ENCODE results near the gene NCOA7. TPM values are rescaled to one million over a fixed set of nuclear protein-coding genes. Genes with fewer than 3 reads are reported as not detected.

NCOA7 gene
- total and polyA plus RNA-seq, 2 of the 8 experiments (the other 6 are each of a cell fraction or from before 2014, with no cell fraction given) = 2.6 to 10.7 TPM

GRCh38 chr6:125872259-125872921 lies 81.6 kb downstream of the NCOA7 start:
- ChIA-PET POLR2A (ENCODE audit: partially characterized antibody) (no interaction called here), CTCF (ENCODE audit: partially characterized antibody) (interaction anchor here (0.6 to 2.2 kb wide), 7 partner anchors 17 to 113 kb away, joined by 3 to 10 read pairs (median 4); partner anchors contain the start of gene HINT3)
- H3K4me2 ChIP-seq (ENCODE audit: insufficient read depth in 1 of 2, low read depth in 2 of 2, low read length in 2 of 2) = no peak overlapping the region
- no peaks in the 10 kb centered on the region; the same call in 1 of the 2 replicates for H3K79me1 ChIP-seq (ENCODE audit: low read depth, low read length)
- H2BK20ac ChIP-seq (ENCODE audit: low read length) = no peak overlapping the region
- DNase-seq (ENCODE audit: low read depth in 1 of 2, low spot score in 2 of 2) = no peak
- H2BK120ac ChIP-seq (replicated peaks; ENCODE audit: low read depth, low read length) = no peak overlapping the region
- WGBS, 2 experiments (ENCODE audit: extremely low coverage in 1 of 2, insufficient coverage in 1 of 2, insufficient read length in 1 of 2, insufficient replicate concordance in 2 of 2, low coverage in 1 of 2, low lambda C conversion rate in 2 of 2, missing lambda C conversion rate in 1 of 2) = 82% methylated on average over 5 of the region's 5 CpGs; no CpG with 5 or more reads in 1 of the 2 experiments
- no peak overlapping the region for H2BK12ac ChIP-seq (ENCODE audit: low read depth, low read length)
- TF ChIP-seq RBBP5 (IDR thresholded peaks at IDR 0.05; ENCODE audit: borderline replicate concordance, low read depth, low read length) (no peak), MAX (IDR thresholded peaks at IDR 0.05) (no peak)
- H4K20me1 ChIP-seq (replicated peaks in 1 of 2; ENCODE audit: control insufficient read depth in 1 of 2, insufficient read depth in 2 of 2, low read length in 2 of 2) = no peaks in the 10 kb centered on the region
- H3K18ac ChIP-seq (ENCODE audit: extremely low read depth, low read length) = no peak overlapping the region
- H4K5ac ChIP-seq (ENCODE audit: insufficient read length, low read depth, low read length) = no peak overlapping the region
- no peak overlapping the region for H3K23ac ChIP-seq (ENCODE audit: insufficient read length)
- no peak overlapping the region for H3K9ac ChIP-seq (replicated peaks in 1 of 4; ENCODE audit: extremely low read depth in 1 of 4, low read depth in 3 of 4, low read length in 3 of 4)
- H3K36me3 ChIP-seq (ENCODE audit: control insufficient read depth in 2 of 4, insufficient read depth in 4 of 4, low read length in 3 of 4) = no peaks in the 10 kb centered on the region
- H2BK15ac ChIP-seq (ENCODE audit: low read length) = no peak overlapping the region
- H3K9me3 ChIP-seq (ENCODE audit: insufficient read depth in 2 of 2, low read depth in 1 of 2, low read length in 1 of 2) = no peaks in the 10 kb centered on the region
- H3K23me2 ChIP-seq (ENCODE audit: low read depth, low read length) = no peaks in the 10 kb centered on the region
- H3K4ac ChIP-seq (replicated peaks; ENCODE audit: insufficient read length, low read depth, low read length) = no peak overlapping the region
- H3K27ac ChIP-seq (ENCODE audit: low read depth, low read length) = no peak overlapping the region
- H3K27me3 ChIP-seq (replicated peaks in 1 of 4; ENCODE audit: control insufficient read depth in 3 of 4, extremely low read depth in 1 of 4, insufficient read depth in 3 of 4, low read length in 3 of 4) = no peaks in the 10 kb centered on the region
- no peaks in the 10 kb centered on the region for H3K79me2 ChIP-seq (ENCODE audit: control insufficient read depth in 1 of 2, insufficient read depth in 2 of 2, low read length in 2 of 2)
- no peak overlapping the region for H2AK5ac ChIP-seq (ENCODE audit: low read depth, low read length)
- H2BK5ac ChIP-seq (ENCODE audit: low read depth, low read length) = no peak overlapping the region
- no peak overlapping the region for H3K56ac ChIP-seq (replicated peaks; ENCODE audit: insufficient read length, low read depth, low read length)
- H4K91ac ChIP-seq (replicated peaks; ENCODE audit: insufficient read length, low read length) = no peak overlapping the region
- H2AFZ ChIP-seq (ENCODE audit: low read length) = no peak overlapping the region
- H3K4me3 ChIP-seq (ENCODE audit: extremely low read depth in 1 of 4, insufficient read depth in 2 of 4, low read depth in 3 of 4, low read length in 4 of 4) = no peak overlapping the region
- H3K4me1 ChIP-seq (replicated peaks in 1 of 4; ENCODE audit: control insufficient read depth in 3 of 4, insufficient read depth in 4 of 4, low read length in 3 of 4) = peaks cover 0 to 7% (median 2%) of the 10 kb centered on the region in 4 experiments; a peak in 3 of 7 replicates
- H4K8ac ChIP-seq (ENCODE audit: extremely low read depth, insufficient read depth, low read length) = no peak overlapping the region
- no peak for FAIRE-seq
- no peak overlapping the region for H3K14ac ChIP-seq (ENCODE audit: insufficient read length)
